Psoas muscle (tissue), 8 donors: ENCODE data around the gene ABCC2. TPM values are rescaled to one million over a fixed set of nuclear protein-coding genes. Genes with fewer than 3 reads are reported as not detected.

Experiments
- ATAC-seq, 4 donors: fragments of 200-7000 bp; cut with Tn5 transposase; one replicate each; pipeline ENCODE4 v1.9.1; 2020; ENCODE audit warnings: moderate library complexity in 3 of 4, mild to moderate bottlenecking in 2 of 4
- DNase-seq, 2 donors: peaks; one replicate each; pipeline ENCODE4 v3.0.0-alpha.2; 2020
- H3K27ac ChIP-seq: fragments of 200-600 bp; one replicate; pipeline ENCODE4 v1.8.0; 2022
- H3K27me3 ChIP-seq, 3 donors: fragments of 200-600 bp in 1 of 3; one replicate each; pipeline versions ENCODE4 v1.6.1 to v1.8.0; 2013 to 2022; ENCODE audit warnings: low read length in 2 of 3, mild to moderate bottlenecking in 2 of 3, moderate library complexity in 1 of 3; ENCODE audit not compliant: insufficient read depth in 3 of 3
- H3K36me3 ChIP-seq, 2 donors: fragments of 200-600 bp in 1 of 2; one replicate each; pipeline versions ENCODE4 v1.6.1 to v1.8.0; 2013 to 2022; ENCODE audit warnings: low read depth in 1 of 2, mild to moderate bottlenecking in 1 of 2, moderate library complexity in 1 of 2; ENCODE audit not compliant: insufficient read depth in 1 of 2
- H3K4me1 ChIP-seq: fragments of 200-600 bp; one replicate; pipeline ENCODE4 v1.8.0; 2022
- H3K4me3 ChIP-seq: fragments of 200-600 bp; one replicate; pipeline ENCODE4 v1.8.0; 2022; ENCODE audit warnings: mild to moderate bottlenecking
- H3K9me3 ChIP-seq: fragments of 200-600 bp; one replicate; pipeline ENCODE4 v1.8.0; 2022
- CTCF ChIP-seq: fragments of 200-600 bp; IDR thresholded peaks from one replicate; pipeline ENCODE4 v1.8.0; 2022; ENCODE audit warnings: antibody characterized with exemption
- WGBS, 3 donors: extraction: QIAGEN DNeasy Blood & Tissue Kit; methylation state at CpG; one replicate each; pipeline versions ENCODE4 v1.1.6 to v1.1.7; 2013; 5-methylcytosine and 5-hydroxymethylcytosine counted together
- intact Hi-C, 2 donors: fragments of 100-400 bp; cut with DNase I; formaldehyde crosslinking; loops; one replicate each; pipeline versions ENCODE4 v1.11.0 to v1.14.2; 2022
- polyA plus RNA-seq, 3 donors: library from polyadenylated mRNA; stranded (reverse); fragments of 200-250 nt; gene quantifications; one replicate each; pipeline ENCODE4 v1.2.3, GENCODE V29; 2013
- total RNA-seq, 4 donors: library from RNA; stranded (reverse); fragmentation: NEBNext Ultra II Directional in 2 of 4; extraction: Animal tissue kit (Norgen Biotek cat#: 25700) in 2 of 4; gene quantifications; one replicate each; pipeline versions ENCODE4 v1.2.1 to v1.2.4, GENCODE V29; 2021 to 2023
- donor health status: healthy with polysubstance abuse.
- donor health status: DM: no; HTN: no; CAD: no; lungs with moderate emphysema.
- donor health status: Bipolar disorder and iron deficiency.
- donor health status: healthy.
- donor health status: DM: yes; HTN: yes; CAD: no.
- donor health status: DM: no; HTN: no; CAD: no.
- donor health status: DM: no; HTN: no; CAD: no.
- donor health status: DM: yes; HTN: yes; CAD: no.

ABCC2 gene
- total and polyA plus RNA-seq, 7 donors: 0.23 to 2.3 (median 0.64) TPM

- 87 to 89% (median 88%) methylated on average over 4 of the region's 4 CpGs for WGBS, 3 donors
- no peak for TF ChIP-seq CTCF
Measured at GRCh38 chr10:99799613-99800012, 17.2 kb downstream of the ABCC2 start.

GRCh38 chr10:99804471-99804870, 22.0 kb downstream of the ABCC2 start:
- TF ChIP-seq CTCF: no peak
- Histone ChIP-seq H3K27me3 (no peaks in the 10 kb centered on the region), H3K27ac (no peak overlapping the region), H3K36me3 (peaks cover 0 to 86% of the 10 kb centered on the region in 2 donors), H3K4me3 (no peak overlapping the region), H3K4me1 (no peaks in the 10 kb centered on the region), H3K9me3 (no peaks in the 10 kb centered on the region)
- intact Hi-C loops: no loop called here
- no peak for DNase-seq
- 84 to 90% (median 87%) methylated on average over 3 of the region's 3 CpGs for WGBS, 3 donors
- ATAC-seq: no peak

More at GRCh38 chr10:99799613-99800012, 17.2 kb downstream of the ABCC2 start:
- no peaks in the 10 kb centered on the region for H3K4me1 ChIP-seq
- no peaks in the 10 kb centered on the region for H3K9me3 ChIP-seq
- H3K36me3 ChIP-seq: peaks cover 2 to 91% of the 10 kb centered on the region in 2 donors
- no peak for ATAC-seq
- H3K27ac ChIP-seq: no peak overlapping the region
- intact Hi-C loops: no loop called here
- DNase-seq: no peak
- no peak overlapping the region for H3K4me3 ChIP-seq
- no peaks in the 10 kb centered on the region for H3K27me3 ChIP-seq

GRCh38 chr10:99805190-99805589, 22.8 kb downstream of the ABCC2 start:
- H3K27ac ChIP-seq: no peak overlapping the region
- no peaks in the 10 kb centered on the region for H3K9me3 ChIP-seq
- no peaks in the 10 kb centered on the region for H3K4me1 ChIP-seq
- no peak for ATAC-seq
- TF ChIP-seq CTCF: no peak
- intact Hi-C loops: no loop called here
- DNase-seq: no peak
- no peaks in the 10 kb centered on the region for H3K27me3 ChIP-seq
- H3K4me3 ChIP-seq: no peak overlapping the region
- H3K36me3 ChIP-seq: peaks cover 0 to 88% of the 10 kb centered on the region in 2 donors
- 82 to 89% (median 89%) methylated on average over 5 of the region's 5 CpGs for WGBS, 3 donors

- no peak for TF ChIP-seq CTCF
- 50 to 67% (median 59%) methylated on average over 3 of the region's 3 CpGs for WGBS, 3 donors
- Histone ChIP-seq H3K4me3 (no peak overlapping the region), H3K27ac (no peak overlapping the region), H3K27me3 (no peaks in the 10 kb centered on the region), H3K9me3 (no peaks in the 10 kb centered on the region), H3K36me3 (peaks cover 0 to 86% of the 10 kb centered on the region in 2 donors), H3K4me1 (no peaks in the 10 kb centered on the region)
- DNase-seq: no peak
- ATAC-seq: no peak
- intact Hi-C loops: no loop called here
Measured at GRCh38 chr10:99806091-99806490, 23.7 kb downstream of the ABCC2 start.

GRCh38 chr10:99807786-99808185, 25.3 kb downstream of the ABCC2 start:
- Histone ChIP-seq H3K9me3 (no peaks in the 10 kb centered on the region), H3K4me1 (no peaks in the 10 kb centered on the region), H3K27ac (no peak overlapping the region), H3K36me3 (peaks cover 0 to 70% of the 10 kb centered on the region in 2 donors), H3K27me3 (no peaks in the 10 kb centered on the region), H3K4me3 (no peak overlapping the region)
- 92 to 100% (median 97%) methylated on average over 2 of the region's 2 CpGs for WGBS, 3 donors
- no peak for TF ChIP-seq CTCF
- intact Hi-C loops: no loop called here
- no peak for DNase-seq
- no peak for ATAC-seq
